Hindlimb muscle (tissue), 1 donor: ENCODE data around the gene BCL6B. TPM values are rescaled to one million over a fixed set of nuclear protein-coding genes. Genes with fewer than 3 reads are reported as not detected.
"Not testable (repeated sequence)": the region's sequence is repeated elsewhere in the genome, so short reads cannot be mapped to it uniquely, and the experiment has no call there.

Experiments used
- DNase-seq: peaks from one replicate; pipeline ENCODE4 v3.0.0-alpha.2; 2013
- polyA plus RNA-seq: library from polyadenylated mRNA; unstranded; fragments of 120-200 nt; gene quantifications from one replicate; pipeline ENCODE4 v1.2.1, GENCODE V29; 2013; ENCODE audit not compliant: insufficient read length

Gene BCL6B, protein sequence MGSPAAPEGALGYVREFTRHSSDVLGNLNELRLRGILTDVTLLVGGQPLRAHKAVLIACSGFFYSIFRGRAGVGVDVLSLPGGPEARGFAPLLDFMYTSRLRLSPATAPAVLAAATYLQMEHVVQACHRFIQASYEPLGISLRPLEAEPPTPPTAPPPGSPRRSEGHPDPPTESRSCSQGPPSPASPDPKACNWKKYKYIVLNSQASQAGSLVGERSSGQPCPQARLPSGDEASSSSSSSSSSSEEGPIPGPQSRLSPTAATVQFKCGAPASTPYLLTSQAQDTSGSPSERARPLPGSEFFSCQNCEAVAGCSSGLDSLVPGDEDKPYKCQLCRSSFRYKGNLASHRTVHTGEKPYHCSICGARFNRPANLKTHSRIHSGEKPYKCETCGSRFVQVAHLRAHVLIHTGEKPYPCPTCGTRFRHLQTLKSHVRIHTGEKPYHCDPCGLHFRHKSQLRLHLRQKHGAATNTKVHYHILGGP
- polyA plus RNA-seq: 20.9 TPM

DNA sequence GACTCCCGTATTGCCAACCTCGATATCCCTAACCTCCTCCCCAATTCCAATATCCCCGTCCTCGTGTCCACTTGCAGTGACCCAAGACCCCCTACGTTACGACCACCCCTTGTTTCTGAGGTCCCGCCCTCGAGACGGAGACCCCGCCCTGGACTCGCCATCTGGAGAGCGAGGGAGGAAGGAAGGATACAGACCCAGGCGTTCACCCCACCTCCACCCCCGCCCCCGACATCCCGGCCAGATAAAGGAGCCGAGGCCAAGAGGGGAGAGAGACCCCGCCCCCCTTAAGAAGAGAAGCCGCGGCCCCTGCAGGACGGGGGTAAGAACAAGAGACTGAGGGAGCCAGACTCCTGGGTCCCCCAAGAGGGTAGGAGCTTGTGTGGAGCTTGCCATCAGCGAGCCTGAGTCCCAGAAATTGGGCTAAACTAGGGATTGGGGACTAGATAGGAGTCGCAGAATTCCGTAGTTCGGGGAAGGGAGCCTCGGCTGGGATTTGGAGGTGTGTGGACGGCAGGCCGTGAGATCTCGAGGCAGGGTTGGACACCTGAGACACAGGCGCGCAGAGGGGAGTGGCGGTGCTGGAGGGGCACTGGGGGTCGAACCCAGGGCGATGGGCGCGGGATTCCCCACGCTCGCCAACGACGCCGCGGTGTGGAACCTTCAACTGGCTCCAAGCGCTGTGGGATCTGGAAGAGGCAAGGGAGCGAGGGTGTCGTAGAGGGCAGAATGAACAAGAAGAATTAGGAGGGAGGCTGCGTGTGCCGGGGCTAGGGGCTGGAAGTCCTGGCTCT lies at the start of gene BCL6B:
Gene BCL6B, plus strand, starts transcription at position 270 of the 791 bp plus-strand sequence. CDS start 622 bp downstream, outside the sequence.
- DNase-seq: no peak

DNA sequence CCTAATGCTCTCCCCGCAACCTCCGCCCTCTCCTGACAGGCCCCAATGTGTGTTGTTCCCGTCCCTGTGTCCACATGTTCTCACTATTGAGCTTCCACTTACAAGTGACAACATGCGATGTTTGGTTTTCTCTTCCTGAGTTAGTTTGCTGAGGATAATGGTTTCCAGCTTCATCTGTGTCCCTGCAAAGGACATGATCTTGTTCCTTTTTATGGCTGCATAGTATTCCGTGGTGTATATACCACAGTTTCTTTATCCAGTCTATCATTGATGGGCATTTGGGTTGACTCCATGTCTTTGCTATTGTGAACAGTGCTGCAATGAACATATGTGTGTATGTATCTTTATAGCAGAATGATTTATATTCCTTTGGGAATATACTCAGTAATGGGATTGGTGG lies 43.4 kb upstream of the BCL6B start:
- DNase-seq: not testable (repeated sequence)

DNA sequence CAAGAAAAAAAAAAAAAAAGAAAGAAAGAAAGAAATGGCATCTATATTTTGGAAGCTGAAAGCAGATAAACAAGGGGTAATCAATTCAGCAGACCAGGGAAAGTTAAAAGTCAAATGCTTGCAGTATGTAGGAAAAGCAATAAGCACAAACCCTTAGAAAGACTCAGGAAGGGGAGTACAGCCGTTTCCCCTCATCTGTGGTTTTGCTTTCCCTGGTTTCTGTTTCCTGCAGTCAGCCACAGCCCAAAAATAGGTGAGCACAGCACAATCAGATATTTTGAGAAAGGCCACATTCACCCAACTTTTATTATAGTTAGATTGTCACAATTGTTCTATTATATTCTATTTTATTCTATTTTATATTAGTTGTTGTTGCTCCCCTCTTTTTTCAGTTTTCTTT lies 41.4 kb upstream of the BCL6B start:
- DNase-seq: no peak

DNA sequence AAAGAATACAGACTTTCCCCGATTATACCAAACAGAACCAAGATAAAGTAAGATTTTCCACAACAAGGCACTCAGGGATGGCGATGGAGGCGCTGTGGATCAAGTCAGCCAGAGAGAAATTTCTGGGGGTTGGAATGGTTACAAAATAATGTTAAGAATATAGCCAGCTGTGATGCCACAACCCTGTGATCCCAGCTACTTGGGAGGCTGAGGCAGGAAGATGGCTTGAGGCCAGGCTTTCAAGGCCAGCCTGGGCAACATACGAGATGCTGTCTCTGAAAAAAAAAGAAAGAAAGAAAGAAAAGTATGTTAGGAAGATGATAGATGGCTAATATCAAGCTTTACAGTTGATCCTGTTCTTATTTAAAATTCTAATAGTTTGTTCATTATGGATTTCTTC lies 37.6 kb upstream of the BCL6B start:
- DNase-seq: no peak

DNA sequence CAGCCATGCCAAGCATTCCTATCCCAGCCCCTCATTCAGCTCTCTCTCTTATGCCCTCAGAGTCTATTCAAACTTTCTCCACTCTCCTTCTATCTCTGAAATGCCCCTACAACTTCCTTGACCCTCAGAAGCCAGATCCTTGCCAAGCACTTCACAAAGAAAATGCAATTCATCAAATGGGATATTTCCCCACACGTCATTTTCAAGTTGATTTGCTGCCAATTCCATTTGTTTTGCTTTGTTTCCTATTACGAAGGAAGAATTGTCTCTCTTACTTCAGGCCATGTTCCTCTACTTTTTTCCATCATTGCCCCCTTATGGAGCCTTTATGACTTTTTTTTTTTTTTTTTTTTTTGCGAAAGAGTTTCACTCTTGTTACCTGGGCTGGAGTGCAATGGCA lies 36.2 kb upstream of the BCL6B start:
- no peak for DNase-seq

DNA sequence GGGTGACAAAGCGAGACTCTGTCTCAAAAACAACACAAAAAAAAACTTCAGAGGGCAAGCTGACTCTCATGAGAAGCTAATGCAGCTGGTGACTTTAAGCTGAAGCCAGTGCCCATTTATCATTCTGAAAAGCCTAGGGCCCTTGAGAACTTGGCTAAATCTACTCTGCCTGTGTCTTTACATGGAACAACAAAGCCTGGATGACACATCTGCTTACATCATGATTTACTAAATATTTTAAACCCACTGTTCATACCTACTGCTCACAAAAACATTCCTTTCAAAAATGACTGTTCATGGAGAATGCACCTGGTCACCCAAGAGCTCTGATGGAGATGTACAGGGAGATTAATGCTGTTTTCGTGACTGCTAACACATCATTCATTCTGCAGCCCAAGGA lies 33.1 kb upstream of the BCL6B start:
- DNase-seq: no peak

DNA sequence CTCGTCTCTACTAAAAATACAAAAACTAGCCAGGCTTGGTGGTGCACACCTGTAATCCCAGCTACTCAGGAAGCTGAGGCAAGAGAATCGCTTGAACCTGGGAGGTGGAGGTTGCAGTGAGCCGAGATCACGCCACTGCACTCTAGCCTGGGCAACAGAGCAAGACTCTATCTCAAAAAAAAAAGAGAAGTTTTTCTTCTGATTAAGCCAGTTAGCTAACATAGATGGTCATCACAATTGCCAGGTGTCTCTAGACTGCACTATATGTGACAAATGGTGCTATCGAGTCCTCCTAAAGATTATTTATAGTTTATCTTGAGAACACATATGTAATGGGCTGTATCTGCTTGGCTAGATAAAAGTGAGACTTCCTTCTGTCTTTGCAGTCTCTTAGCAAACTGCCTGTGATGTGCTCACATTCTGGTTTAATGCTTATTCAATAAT lies 29.2 kb upstream of the BCL6B start:
- not testable (repeated sequence) for DNase-seq

DNA sequence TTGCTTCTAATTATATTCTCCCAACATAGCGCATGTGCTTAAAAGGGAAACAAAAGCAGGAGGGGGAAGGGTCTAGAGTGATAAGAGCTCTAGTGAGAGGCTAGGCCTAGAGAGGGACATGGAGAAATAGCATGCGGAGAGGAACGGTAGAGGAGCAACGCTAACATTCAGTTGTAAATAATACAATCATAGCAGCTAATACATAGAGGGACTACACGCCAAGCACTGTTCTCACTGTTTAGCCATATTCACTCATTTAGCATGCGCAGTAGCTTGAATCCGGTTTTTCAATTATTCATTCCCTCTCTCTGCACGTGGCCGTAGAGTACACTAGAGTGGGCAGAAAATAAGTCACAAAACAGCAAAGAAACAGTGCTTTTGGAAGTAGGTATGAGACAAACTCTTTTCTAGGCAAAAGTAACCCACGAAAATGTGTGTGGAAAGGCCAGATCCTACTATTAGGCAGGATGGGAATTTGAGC lies 28.7 kb upstream of the BCL6B start:
- no peak for DNase-seq

DNA sequence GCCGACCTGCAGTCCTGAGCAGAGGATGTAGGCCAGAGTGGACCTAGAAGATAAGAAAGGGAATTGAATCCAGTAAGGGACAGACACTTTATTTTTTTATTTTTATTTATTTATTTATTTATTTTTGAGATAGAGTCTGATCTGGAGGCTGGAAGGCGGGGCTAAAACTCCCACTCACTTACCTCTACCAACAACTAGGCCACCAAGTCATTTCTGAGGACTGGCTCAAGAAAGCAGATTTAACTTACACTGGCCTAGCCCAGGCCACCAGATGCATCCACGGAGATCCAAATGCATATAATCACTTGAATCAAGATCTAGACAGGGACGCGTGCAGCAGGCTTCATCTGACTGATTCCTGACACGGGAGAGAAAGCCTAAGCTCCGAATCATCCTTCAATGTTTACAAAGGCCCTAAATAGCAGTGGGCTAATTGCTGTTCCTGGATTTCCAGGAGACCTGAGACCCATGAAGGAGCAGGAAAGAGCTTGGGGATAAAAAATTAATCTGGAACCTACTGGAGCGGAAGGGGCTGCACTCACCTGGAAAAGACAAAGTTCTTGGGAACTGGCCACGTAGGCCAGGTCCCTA lies 28.1 kb upstream of the BCL6B start:
- no peak for DNase-seq

DNA sequence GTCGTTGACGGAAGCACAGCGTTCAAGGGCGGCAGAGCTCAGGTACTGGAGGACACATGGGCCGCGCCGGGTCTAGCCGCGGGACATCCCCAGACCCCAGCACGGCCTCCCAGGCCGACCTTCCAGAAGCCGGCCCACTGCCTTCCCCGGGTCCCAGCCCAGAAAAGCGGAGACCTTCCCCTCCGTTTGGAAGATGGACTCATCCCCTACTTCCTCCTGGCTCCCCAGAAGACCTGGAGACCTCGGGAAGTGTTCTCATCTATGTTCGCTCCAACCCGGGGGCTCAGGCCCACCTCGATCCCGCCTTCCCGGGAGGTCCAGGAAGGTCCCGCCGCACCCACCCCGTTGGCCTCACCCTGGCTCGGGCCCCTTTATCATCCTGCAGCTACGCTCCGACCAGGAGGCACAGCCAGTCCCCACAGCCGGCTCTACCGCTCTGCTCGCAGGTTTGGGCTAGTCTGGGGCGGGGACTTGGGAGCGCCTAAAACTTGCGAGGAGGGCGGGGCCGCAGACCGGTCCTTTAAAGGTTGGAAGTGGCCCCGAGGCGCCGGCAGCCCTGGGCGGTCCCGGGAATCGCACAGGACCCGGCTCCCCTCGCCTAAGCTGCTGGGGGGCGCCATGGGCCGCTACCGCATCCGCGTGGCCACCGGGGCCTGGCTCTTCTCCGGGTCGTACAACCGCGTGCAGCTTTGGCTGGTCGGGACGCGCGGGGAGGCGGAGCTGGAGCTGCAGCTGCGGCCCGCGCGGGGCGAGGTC lies 27.2 kb upstream of the BCL6B start, which contains the start of gene ALOX12:
Gene ALOX12, plus strand, starts transcription at position 550 of the 756 bp plus-strand sequence. Its CDS starts 69 bp downstream, at position 619.
- DNase-seq: no peak

DNA sequence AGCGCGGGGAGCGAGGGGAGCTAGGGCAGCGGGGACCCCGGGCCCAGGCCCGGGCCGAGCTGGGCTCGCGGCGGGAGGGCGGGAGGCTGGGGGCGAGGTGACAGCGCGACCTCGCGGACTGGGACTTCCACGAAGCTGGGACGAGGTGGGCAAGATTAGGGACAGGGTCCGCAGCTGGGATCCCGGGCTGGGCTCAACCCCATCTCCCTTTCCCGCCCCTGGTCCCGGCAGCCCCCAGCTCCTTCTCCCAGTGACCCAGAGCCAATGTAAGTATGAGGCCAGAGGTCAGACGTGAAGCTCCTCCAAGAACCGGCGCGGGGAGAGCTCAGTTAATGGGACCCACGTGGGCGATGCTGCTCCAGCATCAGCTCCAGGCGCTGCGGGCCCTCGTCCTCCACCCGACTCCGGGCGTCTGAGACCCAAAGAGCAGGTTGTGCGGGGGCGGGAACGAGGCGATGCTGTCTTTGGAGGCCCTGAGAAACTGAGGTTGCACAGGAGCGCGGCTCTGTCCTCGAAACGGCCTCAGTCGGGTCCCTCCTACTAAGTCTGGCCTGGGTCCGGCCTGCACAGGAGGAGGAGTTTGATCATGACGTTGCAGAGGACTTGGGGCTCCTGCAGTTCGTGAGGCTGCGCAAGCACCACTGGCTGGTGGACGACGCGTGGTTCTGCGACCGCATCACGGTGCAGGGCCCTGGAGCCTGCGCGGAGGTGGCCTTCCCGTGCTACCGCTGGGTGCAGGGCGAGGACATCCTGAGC lies 26.4 kb upstream of the BCL6B start:
- no peak for DNase-seq

DNA sequence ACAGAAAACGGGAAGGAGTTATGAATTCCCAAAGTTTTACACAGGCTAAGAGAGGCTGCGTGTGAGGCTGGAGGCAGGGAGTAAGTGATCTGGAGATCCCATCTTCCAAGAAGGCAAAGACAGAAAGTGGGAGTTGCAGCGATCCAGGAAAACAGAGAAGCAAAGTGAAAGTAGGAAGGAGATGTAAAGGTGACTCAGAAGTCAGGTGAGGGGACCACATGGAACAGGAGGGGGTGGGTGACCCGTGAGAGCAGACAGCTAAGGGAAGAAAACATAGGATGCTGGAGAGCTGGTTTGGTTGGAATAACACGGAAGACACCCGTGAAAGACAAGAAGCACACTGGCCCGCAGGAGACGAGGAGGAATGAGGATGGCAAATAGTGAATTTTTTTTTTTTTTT lies 25.7 kb upstream of the BCL6B start:
- DNase-seq: no peak

DNA sequence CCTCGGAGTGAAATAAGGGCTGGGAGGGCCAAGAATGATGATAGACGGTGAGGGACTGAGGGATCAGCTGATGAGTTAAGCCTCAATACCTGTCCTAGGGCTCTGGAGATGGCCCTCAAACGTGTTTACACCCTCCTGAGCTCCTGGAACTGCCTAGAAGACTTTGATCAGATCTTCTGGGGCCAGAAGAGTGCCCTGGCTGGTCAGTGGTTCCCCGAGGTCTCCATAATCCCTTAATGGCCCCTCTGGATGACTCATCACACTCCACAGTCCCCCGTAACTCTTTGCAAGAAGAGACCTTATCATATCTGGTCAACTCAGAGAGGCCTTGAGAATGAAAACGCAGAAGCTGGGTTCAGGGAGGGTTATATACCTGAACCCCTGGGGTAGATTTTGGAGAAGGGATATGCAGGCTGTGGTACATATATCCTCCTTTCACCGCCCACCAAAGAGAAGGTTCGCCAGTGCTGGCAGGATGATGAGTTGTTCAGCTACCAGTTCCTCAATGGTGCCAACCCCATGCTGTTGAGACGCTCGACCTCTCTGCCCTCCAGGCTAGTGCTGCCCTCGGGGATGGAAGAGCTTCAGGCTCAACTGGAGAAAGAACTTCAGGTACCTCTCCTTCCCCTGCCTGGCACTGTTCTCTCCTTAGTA lies 23.9 kb upstream of the BCL6B start:
- DNase-seq: no peak

DNA sequence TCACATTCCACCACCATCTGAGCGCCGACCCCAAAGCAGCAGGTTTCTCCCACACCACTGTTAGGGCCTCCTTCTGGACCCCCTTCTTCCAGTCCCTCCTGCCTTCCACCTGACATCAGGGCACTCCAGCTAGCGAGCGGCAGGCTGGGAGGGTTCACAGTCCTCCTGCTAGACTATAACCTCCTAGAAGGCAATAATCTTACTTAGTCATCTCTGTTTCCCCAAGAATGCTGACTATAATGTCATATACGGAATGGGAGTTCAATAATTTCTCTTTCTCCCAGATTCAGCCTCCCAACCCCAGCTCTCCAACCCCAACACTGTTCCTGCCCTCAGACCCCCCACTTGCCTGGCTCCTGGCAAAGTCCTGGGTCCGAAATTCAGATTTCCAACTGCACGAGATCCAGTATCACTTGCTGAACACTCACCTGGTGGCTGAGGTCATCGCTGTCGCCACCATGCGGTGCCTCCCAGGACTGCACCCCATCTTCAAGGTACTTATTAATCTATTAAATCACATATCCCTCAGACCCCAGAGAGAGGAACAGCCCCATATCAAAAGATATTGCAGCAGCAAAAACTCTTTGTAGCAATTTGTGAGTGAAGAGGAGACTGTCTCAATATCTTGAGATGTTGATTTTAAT lies 21.4 kb upstream of the BCL6B start:
- DNase-seq: no peak

DNA sequence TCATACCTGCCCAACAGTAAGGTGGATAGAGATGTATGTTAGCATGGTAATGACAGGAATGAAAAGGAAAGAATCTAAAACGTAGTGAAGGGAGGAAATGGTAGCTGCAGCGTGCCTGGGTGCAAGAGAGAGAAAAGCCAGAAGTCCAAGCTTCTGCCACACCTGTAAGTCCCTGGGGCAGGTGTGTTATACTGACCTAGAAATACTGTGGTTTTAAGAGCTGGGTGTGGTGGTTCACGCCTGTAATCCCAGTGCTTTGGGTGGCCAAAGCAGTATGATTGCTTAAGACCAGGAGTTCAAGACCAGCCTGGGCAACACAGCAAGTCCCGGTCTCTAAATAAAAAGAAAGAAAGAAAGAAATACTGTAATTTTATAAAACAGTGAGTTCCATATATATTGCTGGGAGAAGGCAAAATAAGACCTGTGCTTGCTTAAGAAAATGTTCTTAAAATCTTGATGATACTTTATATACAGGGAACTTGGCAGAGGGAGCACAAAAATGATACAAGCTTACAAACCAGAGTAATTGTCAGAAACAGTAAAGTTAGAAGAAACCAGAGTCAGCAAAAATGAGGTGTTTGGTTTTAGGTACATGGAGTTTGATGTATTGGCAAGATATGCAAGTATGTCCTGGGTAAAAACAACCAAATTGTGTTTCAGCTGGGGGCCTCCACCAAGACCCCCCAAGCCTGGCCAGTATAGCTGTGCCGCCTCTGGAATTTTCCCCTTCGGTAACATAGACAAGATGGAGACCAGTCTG lies 20.4 kb upstream of the BCL6B start:
- DNase-seq: no peak

DNA sequence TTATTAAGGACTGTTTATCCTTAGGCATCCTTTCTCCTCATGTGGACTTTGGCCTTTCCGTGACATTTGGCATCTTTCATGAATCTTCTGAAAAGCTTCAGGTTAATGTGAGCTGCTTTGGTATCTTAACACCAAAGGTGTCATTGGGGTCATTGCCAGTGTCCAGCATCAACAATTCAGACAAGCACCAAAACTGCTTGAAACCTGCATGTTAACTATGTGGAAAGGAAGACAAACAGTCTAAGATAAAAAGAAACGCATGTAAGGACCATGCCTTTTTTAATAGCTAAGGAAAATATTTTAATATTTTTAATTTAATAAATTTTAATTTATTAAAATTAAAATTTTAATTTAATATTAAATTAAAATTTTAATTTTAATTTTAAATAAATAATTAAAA lies 19.1 kb upstream of the BCL6B start:
- no peak for DNase-seq

DNA sequence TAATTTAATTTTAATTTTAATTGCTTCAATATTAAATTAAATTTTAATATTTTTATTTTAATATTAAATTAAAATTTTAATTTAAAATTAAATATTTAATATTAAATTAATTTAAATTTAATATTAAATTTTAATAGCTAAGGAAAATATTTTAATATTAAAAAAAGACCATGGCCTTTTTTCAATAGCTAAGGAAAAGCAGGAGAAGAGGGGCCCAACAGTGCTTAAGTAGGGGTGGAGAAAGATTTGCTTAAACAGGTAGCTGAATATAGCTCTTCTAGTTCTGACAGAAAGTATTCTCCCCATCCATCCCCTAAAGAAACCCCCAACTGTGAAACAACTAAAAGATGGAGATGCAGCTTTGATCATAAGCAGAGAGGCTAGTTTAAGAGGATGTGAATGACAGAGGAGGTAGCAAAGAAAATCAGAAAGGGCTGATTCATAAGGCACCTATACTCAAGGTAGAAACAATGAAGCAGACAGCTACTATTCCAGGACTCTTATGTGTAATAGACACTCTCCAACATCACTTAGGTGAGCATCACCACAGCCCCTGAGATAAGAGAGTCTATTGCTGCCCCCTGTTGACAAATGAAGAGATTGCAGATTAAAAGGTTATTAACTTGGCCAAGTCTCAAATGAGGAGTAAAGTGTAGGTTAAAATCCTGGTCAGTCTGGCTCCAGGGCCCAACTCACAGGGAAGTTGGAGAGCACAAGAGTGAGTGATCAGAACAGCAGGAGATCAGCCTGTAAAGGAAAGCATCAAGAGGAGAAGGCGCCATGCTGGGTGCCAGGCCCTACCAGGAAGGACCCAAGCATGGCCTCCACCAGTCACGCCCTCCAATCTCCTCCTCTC lies 18.2 kb upstream of the BCL6B start:
- peak; percentile 62 for DNase-seq

DNA sequence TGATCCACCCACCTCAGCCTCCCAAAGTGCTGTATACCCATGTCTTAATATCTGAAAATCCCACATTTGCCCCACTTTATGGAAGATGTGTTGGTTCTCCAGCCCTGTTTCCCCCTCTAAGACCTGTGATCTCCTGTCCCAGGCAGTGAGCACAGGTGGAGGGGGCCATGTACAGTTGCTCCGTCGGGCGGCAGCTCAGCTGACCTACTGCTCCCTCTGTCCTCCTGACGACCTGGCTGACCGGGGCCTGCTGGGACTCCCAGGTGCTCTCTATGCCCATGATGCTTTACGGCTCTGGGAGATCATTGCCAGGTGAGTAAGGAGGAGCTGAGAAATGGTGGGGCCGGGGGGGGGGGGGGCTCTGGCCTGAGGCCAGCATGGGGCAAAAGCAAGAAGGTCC lies 17.1 kb upstream of the BCL6B start:
- DNase-seq: no peak

DNA sequence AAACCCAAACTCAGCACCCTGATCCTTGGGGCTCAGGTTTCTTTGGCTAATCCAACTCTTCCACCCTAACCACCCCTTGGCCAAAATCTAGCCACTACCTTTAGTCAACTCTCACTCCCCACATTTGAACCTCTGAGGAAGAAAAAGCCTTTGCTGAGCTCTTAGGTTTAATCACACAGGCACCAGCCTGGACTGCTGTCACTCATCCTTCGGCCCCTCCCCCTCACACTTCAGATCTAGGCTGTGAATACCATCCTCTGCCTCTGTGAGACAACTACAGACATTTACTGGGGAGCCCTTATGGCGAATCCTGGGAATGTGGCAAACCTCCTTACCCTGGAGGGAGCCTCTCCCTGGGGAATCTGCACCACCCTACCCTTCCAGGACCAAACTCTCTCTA lies 15.7 kb upstream of the BCL6B start:
- no peak for DNase-seq
